ENCODE measurements around the gene PIGW.

Gene PIGW

GRCh38 chr17:36505171-36505570 lies 29.6 kb upstream of the PIGW start:
- no peak for TF ChIP-seq EZH2phosphoT487 (IDR thresholded peaks at IDR 0.05; ENCODE audit: low read length)
- TF ChIP-seq CTCF (IDR thresholded peaks at IDR 0.05; ENCODE audit: low read length), result no peak
- TF ChIP-seq EZH2 (optimal IDR thresholded peaks at IDR 0.05; ENCODE audit: low read depth, low read length), result no peak
- Histone ChIP-seq H3K79me2 (ENCODE audit: low read length) (no peaks in the 10 kb centered on the region), H2AFZ (ENCODE audit: low read length) (no peak overlapping the region), H3K4me2 (ENCODE audit: low read depth, low read length) (no peak overlapping the region), H4K20me1 (ENCODE audit: insufficient read depth, low read length) (no peaks in the 10 kb centered on the region), H3K4me1 (ENCODE audit: low read length) (no peaks in the 10 kb centered on the region), H3F3A (ENCODE audit: insufficient read depth, low read length) (no peaks in the 10 kb centered on the region), H3K4me3 (ENCODE audit: low read length) (no peak overlapping the region), H3K27ac (ENCODE audit: low read length) (no peak overlapping the region), H3K9me3 (replicated peaks; ENCODE audit: insufficient read depth, low read length) (no peaks in the 10 kb centered on the region), H3K27me3 (replicated peaks; ENCODE audit: insufficient read depth, low read length) (no peaks in the 10 kb centered on the region), H3K36me3 (replicated peaks; ENCODE audit: insufficient read depth, low read length) (no peaks in the 10 kb centered on the region; the same call in 1 of the 2 replicates), H3K9me2 (replicated peaks; ENCODE audit: insufficient read depth, low read length) (no peaks in the 10 kb centered on the region), H3K9ac (ENCODE audit: low read length) (no peak overlapping the region)
- DNase-seq, result no peak

DNA sequence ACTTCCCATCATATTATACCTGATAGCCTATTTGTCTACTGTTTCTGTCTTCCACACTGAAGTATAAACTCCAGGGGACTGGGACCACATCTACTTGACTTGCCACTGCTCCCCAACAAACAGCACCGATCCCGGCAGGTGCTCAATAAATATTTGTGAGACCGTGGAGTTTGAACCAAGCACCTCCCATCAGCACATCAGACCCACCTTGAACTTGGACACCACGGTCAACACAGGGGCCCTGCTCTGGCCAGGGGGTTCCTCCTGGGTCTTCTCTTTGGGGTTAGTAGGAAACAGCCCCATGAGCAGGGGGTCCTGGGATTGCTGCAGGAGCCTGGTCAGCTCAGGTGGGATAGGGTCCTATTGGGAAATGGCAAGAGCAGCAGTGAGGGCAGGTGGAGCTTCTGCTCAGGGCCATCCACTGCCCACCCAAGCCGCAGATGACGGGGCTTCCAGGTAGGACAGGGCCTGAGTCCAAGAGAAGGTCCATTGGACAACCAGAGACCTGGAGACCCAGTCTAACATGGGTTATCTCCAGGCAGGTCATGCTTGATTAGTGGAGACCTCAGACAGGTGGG lies 28.4 kb upstream of the PIGW start:
- Histone ChIP-seq H3K4me2 (ENCODE audit: low read depth, low read length) (no peak overlapping the region), H3K36me3 (replicated peaks; ENCODE audit: insufficient read depth, low read length) (no peaks in the 10 kb centered on the region; the same call in 1 of the 2 replicates), H3K4me3 (ENCODE audit: low read length) (no peak overlapping the region), H3K9me2 (replicated peaks; ENCODE audit: insufficient read depth, low read length) (no peaks in the 10 kb centered on the region), H3F3A (ENCODE audit: insufficient read depth, low read length) (no peaks in the 10 kb centered on the region), H4K20me1 (ENCODE audit: insufficient read depth, low read length) (no peaks in the 10 kb centered on the region), H3K27me3 (replicated peaks; ENCODE audit: insufficient read depth, low read length) (no peaks in the 10 kb centered on the region), H2AFZ (ENCODE audit: low read length) (no peak overlapping the region), H3K9me3 (replicated peaks; ENCODE audit: insufficient read depth, low read length) (no peaks in the 10 kb centered on the region), H3K27ac (ENCODE audit: low read length) (no peak overlapping the region), H3K79me2 (ENCODE audit: low read length) (no peaks in the 10 kb centered on the region), H3K9ac (ENCODE audit: low read length) (no peak overlapping the region), H3K4me1 (ENCODE audit: low read length) (no peaks in the 10 kb centered on the region)
- no peak for TF ChIP-seq EZH2phosphoT487 (IDR thresholded peaks at IDR 0.05; ENCODE audit: low read length)
- TF ChIP-seq EZH2 (optimal IDR thresholded peaks at IDR 0.05; ENCODE audit: low read depth, low read length), result no peak
- TF ChIP-seq CTCF (IDR thresholded peaks at IDR 0.05; ENCODE audit: low read length), result no peak
- DNase-seq, result no peak

DNA sequence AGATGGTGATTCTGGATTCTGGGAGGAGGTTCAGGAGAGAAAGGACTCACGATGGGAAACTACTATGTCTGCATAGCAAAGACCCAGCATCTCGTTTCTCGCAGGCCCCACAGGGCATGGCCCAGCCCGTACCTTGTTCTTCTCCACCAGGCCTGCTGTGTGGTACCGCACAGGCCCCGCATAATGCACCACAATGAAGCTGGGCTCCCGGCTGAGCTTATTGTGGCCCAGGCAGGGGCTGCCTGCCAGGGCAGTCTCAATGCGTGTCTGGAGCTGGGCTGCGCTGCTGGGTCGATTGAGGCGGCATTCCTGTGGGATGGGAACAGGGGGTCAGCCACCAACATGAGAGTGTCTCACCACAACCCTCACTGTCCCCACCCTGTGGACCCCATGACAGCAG lies 28.0 kb upstream of the PIGW start:
- Histone ChIP-seq H3K79me2 (ENCODE audit: low read length) (no peaks in the 10 kb centered on the region), H3K9ac (ENCODE audit: low read length) (no peak overlapping the region), H3K27me3 (replicated peaks; ENCODE audit: insufficient read depth, low read length) (no peaks in the 10 kb centered on the region), H2AFZ (ENCODE audit: low read length) (no peak overlapping the region), H3K4me3 (ENCODE audit: low read length) (no peak overlapping the region), H3K9me3 (replicated peaks; ENCODE audit: insufficient read depth, low read length) (no peaks in the 10 kb centered on the region), H3K36me3 (replicated peaks; ENCODE audit: insufficient read depth, low read length) (no peaks in the 10 kb centered on the region; the same call in 1 of the 2 replicates), H4K20me1 (ENCODE audit: insufficient read depth, low read length) (no peaks in the 10 kb centered on the region), H3K27ac (ENCODE audit: low read length) (no peak overlapping the region), H3K4me1 (ENCODE audit: low read length) (no peaks in the 10 kb centered on the region), H3F3A (ENCODE audit: insufficient read depth, low read length) (no peaks in the 10 kb centered on the region), H3K4me2 (ENCODE audit: low read depth, low read length) (no peak overlapping the region), H3K9me2 (replicated peaks; ENCODE audit: insufficient read depth, low read length) (no peaks in the 10 kb centered on the region)
- DNase-seq, result no peak
- no peak for TF ChIP-seq EZH2 (optimal IDR thresholded peaks at IDR 0.05; ENCODE audit: low read depth, low read length)
- TF ChIP-seq CTCF (IDR thresholded peaks at IDR 0.05; ENCODE audit: low read length), result no peak
- TF ChIP-seq EZH2phosphoT487 (IDR thresholded peaks at IDR 0.05; ENCODE audit: low read length), result no peak
